Hepatocyte (in vitro differentiated cells): ENCODE results near the gene LILRA5. TPM values are rescaled to one million over a fixed set of nuclear protein-coding genes. Genes with fewer than 3 reads are reported as not detected.

Experiments
- DNase-seq: peaks from one replicate; pipeline ENCODE4 v3.0.0-alpha.2; 2016; ENCODE audit warnings: low spot score
- H2AFZ ChIP-seq: fragments of 200-600 bp; sonication (generic); 2 replicates; pipeline ENCODE4 v1.6.0; 2016; ENCODE audit warnings: antibody characterized with exemption, mild to moderate bottlenecking
- H3K27ac ChIP-seq: fragments of 200-600 bp; sonication (generic); 2 replicates; pipeline ENCODE4 v1.5.1; 2016; ENCODE audit warnings: mild to moderate bottlenecking
- H3K27me3 ChIP-seq: fragments of 200-600 bp; sonication (generic); 2 replicates; pipeline ENCODE4 v1.6.1; 2016
- H3K36me3 ChIP-seq: fragments of 200-600 bp; sonication (generic); replicated peaks from 2 replicates; pipeline ENCODE4 v1.5.1; 2016; ENCODE audit warnings: low read depth; ENCODE audit not compliant: insufficient read depth
- H3K4me1 ChIP-seq: fragments of 200-600 bp; sonication (generic); 2 replicates; pipeline ENCODE4 v1.5.1; 2016; ENCODE audit warnings: mild to moderate bottlenecking, moderate library complexity; ENCODE audit not compliant: insufficient read depth
- H3K4me2 ChIP-seq: fragments of 200-600 bp; sonication (generic); 2 replicates; pipeline ENCODE4 v1.6.0; 2016
- H3K4me3 ChIP-seq: fragments of 200-600 bp; sonication (generic); 2 replicates; pipeline ENCODE4 v1.5.1; 2016; ENCODE audit warnings: mild to moderate bottlenecking
- H3K79me2 ChIP-seq: fragments of 200-600 bp; sonication (generic); 2 replicates; pipeline ENCODE4 v1.6.0; 2017; ENCODE audit warnings: mild to moderate bottlenecking
- H3K9me2 ChIP-seq: fragments of 200-600 bp; sonication (generic); replicated peaks from 2 replicates; pipeline ENCODE4 v1.6.0; 2017; ENCODE audit warnings: mild to moderate bottlenecking; ENCODE audit not compliant: insufficient read depth
- H3K9me3 ChIP-seq: fragments of 200-600 bp; sonication (generic); 2 replicates; pipeline ENCODE4 v1.5.1; 2016; ENCODE audit warnings: low read depth, mild to moderate bottlenecking
- H4K20me1 ChIP-seq: fragments of 200-600 bp; sonication (generic); 2 replicates; pipeline ENCODE4 v1.6.0; 2016; ENCODE audit warnings: mild to moderate bottlenecking; ENCODE audit not compliant: insufficient read depth, poor library complexity, severe bottlenecking
- EZH2 ChIP-seq: fragments of 200-600 bp; sonication (generic); IDR thresholded peaks from 2 replicates; pipeline ENCODE4 v1.6.1; 2016; ENCODE audit warnings: antibody characterized with exemption, mild to moderate bottlenecking, borderline replicate concordance
- EZH2phosphoT487 ChIP-seq: fragments of 200-600 bp; sonication (generic); IDR thresholded peaks from one replicate; pipeline ENCODE4 v1.6.1; 2018; ENCODE audit warnings: antibody characterized with exemption, mild to moderate bottlenecking, low read depth, moderate library complexity; ENCODE audit not compliant: unreplicated experiment, severe bottlenecking
- WGBS: methylation state at CpG from one replicate; pipeline ENCODE4 v1.1.6; 2016; ENCODE audit warnings: low lambda C conversion rate; ENCODE audit errors: missing lambda C conversion rate; 5-methylcytosine and 5-hydroxymethylcytosine counted together
- polyA plus RNA-seq: library from polyadenylated mRNA; unstranded; fragments of >200 nt; fragmentation: Nextera tagmentation; extraction: Ambion mirVana; gene quantifications from 2 replicates; pipeline ENCODE4 v1.2.1, GENCODE V29; 2016
- total RNA-seq: library from RNA; depleted of rRNA; stranded (reverse); fragments of >200 nt; gene quantifications from 2 replicates; pipeline ENCODE4 v1.2.3, GENCODE V29; 2014
- TF ChIP-seq, protein P1 (sequence below): fragments of 200-600 bp; sonication (generic); IDR thresholded peaks from 2 replicates; pipeline ENCODE4 v1.5.1; 2016; ENCODE audit warnings: antibody characterized with exemption, mild to moderate bottlenecking; ENCODE audit not compliant: poor library complexity

LILRA5 gene
- total and polyA plus RNA-seq, 2 experiments from 2014 or later: not detected

DNA sequence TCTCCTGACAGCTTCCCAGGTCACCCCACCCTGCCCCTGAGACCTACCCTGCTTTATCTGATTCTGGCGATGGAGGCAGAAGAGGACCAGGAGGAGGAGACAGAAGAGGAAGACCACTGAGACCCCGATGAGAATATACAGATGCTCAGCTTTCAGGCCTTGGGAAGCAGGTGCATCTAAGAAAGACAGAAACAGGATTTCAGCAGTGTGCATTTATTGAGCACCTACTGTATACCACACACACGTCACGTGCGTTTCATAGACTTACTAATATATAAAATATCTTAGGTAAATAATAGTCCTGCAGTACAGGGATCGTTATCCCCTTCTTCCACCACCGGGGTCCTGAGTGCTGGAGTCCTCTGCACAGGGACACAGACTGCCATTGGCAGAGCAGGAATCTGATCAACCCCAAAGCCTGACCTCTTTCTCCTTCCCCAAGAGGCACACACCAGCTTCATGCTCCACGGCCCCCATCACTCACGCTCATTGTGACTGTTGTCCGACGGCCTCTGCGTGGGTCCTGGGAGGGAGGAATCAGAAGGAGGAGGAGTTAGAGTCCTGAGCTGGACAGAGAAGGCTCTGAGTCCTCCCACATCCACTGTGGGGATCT is 43.6 kb upstream of the LILRA5 start:
- no peak for DNase-seq
- 83% methylated on average over 12 of the region's 12 CpGs for WGBS
- Histone ChIP-seq H3K27ac (no peak overlapping the region), H3K36me3 (no peaks in the 10 kb centered on the region), H2AFZ (no peak overlapping the region), H3K9me2 (no peaks in the 10 kb centered on the region), H4K20me1 (no peaks in the 10 kb centered on the region), H3K4me1 (no peaks in the 10 kb centered on the region), H3K79me2 (no peaks in the 10 kb centered on the region), H3K27me3 (no peaks in the 10 kb centered on the region), H3K4me2 (no peak overlapping the region), H3K4me3 (no peak overlapping the region), H3K9me3 (no peaks in the 10 kb centered on the region)
- TF ChIP-seq EZH2phosphoT487: no peak
- TF ChIP-seq EZH2: no peak
- TF ChIP-seq, protein P1, sequence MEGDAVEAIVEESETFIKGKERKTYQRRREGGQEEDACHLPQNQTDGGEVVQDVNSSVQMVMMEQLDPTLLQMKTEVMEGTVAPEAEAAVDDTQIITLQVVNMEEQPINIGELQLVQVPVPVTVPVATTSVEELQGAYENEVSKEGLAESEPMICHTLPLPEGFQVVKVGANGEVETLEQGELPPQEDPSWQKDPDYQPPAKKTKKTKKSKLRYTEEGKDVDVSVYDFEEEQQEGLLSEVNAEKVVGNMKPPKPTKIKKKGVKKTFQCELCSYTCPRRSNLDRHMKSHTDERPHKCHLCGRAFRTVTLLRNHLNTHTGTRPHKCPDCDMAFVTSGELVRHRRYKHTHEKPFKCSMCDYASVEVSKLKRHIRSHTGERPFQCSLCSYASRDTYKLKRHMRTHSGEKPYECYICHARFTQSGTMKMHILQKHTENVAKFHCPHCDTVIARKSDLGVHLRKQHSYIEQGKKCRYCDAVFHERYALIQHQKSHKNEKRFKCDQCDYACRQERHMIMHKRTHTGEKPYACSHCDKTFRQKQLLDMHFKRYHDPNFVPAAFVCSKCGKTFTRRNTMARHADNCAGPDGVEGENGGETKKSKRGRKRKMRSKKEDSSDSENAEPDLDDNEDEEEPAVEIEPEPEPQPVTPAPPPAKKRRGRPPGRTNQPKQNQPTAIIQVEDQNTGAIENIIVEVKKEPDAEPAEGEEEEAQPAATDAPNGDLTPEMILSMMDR: no peak

DNA sequence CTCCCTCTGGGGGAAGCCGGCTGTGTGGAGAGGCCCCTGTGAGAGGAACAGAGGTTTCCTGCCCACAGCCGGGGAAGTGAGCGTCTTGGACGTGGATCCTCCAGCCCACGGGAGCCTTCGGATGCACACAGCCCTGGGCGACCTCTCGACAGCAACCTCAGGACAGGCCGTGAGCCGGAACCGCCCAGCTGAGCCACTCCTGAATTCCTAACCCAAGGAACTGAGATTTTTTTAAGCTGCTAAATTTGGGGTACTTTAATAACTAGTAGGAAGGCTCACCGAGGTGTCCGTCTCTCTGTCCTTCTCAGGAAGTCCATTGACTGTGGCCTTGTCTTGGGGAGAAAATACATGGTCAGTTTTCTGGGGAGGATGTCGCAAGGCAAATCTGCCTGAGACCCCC is 42.7 kb upstream of the LILRA5 start:
- H3K4me3 ChIP-seq: no peak overlapping the region
- no peaks in the 10 kb centered on the region for H3K9me2 ChIP-seq
- H3K4me2 ChIP-seq: no peak overlapping the region
- H3K79me2 ChIP-seq: no peaks in the 10 kb centered on the region
- WGBS: 88% methylated on average over 14 of the region's 14 CpGs
- H4K20me1 ChIP-seq: no peaks in the 10 kb centered on the region
- H2AFZ ChIP-seq: no peak overlapping the region
- H3K4me1 ChIP-seq: no peaks in the 10 kb centered on the region
- TF ChIP-seq EZH2phosphoT487 (no peak), EZH2 (no peak)
- TF ChIP-seq, protein P1: no peak
- H3K27me3 ChIP-seq: no peaks in the 10 kb centered on the region
- H3K9me3 ChIP-seq: no peaks in the 10 kb centered on the region
- DNase-seq: no peak
- no peak overlapping the region for H3K27ac ChIP-seq
- no peaks in the 10 kb centered on the region for H3K36me3 ChIP-seq

DNA sequence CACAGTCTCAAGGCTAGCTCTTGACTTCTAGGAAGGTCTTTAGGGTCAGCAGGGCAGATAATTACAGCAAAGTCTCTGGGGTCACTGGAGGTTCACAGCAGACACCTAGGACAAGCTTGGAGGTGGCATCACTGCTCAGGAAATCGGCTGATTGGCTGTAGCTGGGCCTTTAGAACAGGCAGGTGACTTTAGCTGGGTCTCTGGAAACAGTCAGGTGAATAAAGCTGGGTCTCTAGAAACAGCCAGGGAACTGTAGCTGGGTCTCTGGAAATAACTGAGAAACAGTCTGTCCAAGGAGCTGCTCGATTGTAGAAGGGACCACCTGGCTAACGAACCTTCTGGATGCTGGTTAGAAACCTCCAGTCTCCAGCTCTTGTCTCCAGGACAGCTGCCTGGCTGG is 41.8 kb upstream of the LILRA5 start:
- no peak for DNase-seq
- Histone ChIP-seq H3K79me2 (no peaks in the 10 kb centered on the region), H3K9me2 (no peaks in the 10 kb centered on the region), H3K36me3 (no peaks in the 10 kb centered on the region), H3K27me3 (no peaks in the 10 kb centered on the region), H3K27ac (no peak overlapping the region), H2AFZ (no peak overlapping the region), H3K4me3 (no peak overlapping the region), H3K9me3 (no peaks in the 10 kb centered on the region), H3K4me2 (no peak overlapping the region), H3K4me1 (no peaks in the 10 kb centered on the region), H4K20me1 (no peaks in the 10 kb centered on the region)
- WGBS: 73% methylated on average over 3 of the region's 3 CpGs
- TF ChIP-seq, protein P1: no peak
- TF ChIP-seq EZH2phosphoT487 (no peak), EZH2 (no peak)

DNA sequence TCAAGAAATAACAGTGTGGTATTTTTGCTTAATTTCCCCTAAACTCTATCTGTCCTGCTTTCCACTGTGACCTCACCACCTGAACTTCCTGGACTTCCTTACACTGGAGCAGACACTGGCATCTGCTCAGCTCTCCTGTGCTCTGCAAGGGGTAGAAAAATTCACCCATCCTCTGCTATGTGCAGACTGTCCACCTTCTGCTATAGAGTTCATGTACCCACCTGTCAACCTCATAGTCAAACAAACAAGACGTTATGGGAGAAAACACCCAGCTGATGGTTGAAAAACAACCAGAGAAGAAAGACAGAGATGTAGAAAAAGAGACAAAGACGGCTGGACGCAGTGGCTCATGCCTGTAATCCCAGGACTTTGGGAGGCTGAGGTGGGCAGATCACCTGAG is 39.6 kb upstream of the LILRA5 start:
- no peaks in the 10 kb centered on the region for H3K36me3 ChIP-seq
- H3K4me3 ChIP-seq: no peak overlapping the region
- H3K27me3 ChIP-seq: no peaks in the 10 kb centered on the region
- no peaks in the 10 kb centered on the region for H3K9me3 ChIP-seq
- TF ChIP-seq, protein P1: no peak
- TF ChIP-seq EZH2phosphoT487 (no peak), EZH2 (no peak)
- DNase-seq: no peak
- no peak overlapping the region for H3K27ac ChIP-seq
- H2AFZ ChIP-seq: no peak overlapping the region
- no peaks in the 10 kb centered on the region for H3K4me1 ChIP-seq
- no peaks in the 10 kb centered on the region for H3K9me2 ChIP-seq
- H3K79me2 ChIP-seq: no peaks in the 10 kb centered on the region
- no peaks in the 10 kb centered on the region for H4K20me1 ChIP-seq
- no peak overlapping the region for H3K4me2 ChIP-seq
- 86% methylated on average over 3 of the region's 3 CpGs for WGBS
